HG02571 (cell line): ENCODE data around the gene ACVR2A.
A peak's percentile ranks its signal among the peaks of the same experiment; 100 is the strongest.

ENCODE experiments used
- ATAC-seq: cut with Tn5 transposase; IDR thresholded peaks from one replicate; pipeline ENCODE4 v1.9.1; 2021; ENCODE audit warnings: mild to moderate bottlenecking, moderate library complexity; ENCODE audit not compliant: unreplicated experiment

ACVR2A gene

DNA sequence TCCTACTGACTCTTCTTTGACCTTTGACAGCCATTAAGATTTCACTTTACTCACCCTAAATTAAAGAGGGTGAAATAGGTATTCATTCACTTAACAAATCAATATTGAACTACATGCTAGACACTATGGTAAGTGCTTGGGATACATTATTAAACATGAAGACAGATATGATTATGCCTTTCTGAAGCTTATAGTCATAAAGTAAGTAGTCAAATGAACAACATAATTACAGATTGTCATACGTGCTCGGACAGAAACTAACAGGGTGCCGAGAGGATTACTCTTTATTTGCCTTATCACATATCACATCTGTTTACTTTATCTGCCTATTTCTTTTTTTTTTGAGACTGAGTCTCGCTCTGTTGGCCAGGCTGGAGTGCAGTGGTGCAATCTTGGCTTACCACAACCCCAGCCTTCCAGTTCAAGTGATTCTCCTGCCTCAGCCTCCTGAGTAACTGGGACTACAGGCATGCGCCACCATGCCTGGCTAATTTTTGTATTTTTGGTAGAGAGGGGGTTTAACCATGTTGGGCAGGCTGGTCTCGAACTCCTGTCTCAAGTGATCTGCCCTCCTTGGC, 9.8 kb downstream of the ACVR2A start:
- no peak for ATAC-seq

DNA sequence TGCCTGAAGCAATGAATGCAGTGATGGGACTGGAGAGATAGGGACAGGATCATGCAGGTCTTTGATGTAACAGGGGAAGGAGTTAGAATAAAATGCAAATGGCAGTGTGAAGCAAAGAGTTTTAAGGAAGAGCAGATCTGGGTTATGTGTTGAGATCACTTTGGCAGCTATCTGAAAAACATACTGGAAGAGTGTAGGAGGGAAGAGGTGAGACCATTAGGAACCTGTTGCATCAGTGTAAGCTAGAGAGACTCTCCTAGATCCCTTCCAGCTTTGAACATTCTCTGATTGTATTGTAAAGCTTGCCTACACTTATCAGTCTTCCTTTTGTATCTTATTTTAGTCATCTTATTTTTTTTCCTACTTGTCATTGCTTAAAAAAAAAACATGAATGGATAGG, 10.5 kb downstream of the ACVR2A start:
- no peak for ATAC-seq

DNA sequence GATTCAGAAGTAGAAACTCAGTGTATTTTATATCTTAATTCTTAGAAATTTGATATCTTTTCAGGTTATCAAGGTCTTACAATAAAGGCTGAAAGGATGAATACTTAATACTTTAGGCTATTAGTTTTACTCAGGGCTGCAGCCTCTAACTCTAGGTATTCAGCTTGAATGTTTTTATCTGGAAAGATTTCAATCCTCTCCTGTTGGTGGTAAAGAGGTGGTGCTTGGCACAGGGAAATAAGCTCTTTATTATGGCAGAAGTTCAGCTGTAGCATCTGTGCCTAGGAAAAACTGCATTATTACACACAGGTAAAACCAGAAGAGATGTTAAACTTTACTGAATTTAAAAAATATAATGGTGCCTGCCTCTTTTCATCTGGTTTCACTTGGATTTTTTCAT, 11.1 kb downstream of the ACVR2A start:
- no peak for ATAC-seq

DNA sequence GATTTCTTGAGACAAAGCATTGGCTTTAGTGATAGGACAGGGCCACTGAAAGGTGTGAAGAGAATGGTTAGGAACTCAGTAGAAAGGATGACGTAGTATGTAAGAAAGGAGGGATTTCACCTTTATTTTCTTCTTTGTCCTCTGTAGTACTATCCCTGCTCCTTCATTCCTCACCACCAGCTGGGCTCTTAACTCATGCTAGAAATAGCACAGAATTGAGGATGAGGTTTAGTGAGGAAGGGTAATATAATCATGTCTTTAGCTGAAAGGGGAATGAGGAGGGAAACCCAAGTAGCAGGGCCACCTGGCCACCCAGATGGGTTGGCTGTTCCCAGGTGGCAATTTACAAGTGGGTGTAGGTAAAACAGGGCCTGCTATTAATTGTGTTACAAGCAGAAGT, 15.2 kb downstream of the ACVR2A start:
- no peak for ATAC-seq

DNA sequence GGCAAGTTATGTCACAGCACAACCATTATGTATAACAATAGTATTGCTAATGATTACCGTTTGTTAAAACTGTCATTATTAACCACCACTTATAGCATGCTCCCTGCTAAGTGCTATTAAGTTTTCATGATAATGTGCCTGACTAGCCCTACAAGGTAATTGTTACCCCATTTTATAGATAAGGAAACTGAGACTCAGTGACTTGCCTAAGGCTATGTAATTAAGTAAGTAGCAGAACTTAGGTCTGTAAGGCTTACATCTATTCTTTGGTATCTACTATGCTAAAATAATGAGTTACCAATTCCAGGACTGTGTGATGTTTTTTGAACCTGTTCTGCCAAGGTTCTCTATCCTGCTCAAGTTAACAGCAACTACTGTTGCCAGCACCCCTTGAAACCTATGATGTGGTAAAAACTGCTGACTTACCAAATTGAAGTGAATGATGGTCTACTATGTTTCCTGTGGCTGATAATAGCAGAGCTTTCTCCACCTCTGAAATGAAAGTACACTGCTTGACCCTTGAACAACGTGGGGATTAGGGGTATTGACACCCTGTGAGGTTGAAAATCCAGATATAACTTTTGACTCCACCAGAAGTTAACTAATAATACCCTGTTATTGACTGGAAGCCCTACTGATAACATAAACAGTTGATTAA, 18.2 kb downstream of the ACVR2A start:
- no peak for ATAC-seq

DNA sequence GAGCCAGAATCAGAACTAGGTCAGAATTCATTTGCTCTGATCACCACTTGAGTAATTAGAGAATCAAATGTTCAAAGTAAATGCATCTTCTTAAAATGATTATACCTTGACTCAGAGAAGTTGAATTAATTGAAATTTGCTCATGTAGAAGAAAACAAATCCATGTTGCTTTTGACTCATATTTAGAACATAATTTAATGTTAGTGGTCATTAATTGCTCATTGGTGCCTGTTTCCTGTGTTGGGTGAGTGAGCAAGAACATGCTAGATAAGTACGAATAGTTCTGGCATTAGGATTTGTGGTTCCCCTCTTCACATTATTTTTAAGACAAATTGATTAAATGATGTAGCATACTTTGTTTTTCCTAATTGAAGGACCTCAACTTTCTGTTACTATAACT, 19.0 kb downstream of the ACVR2A start:
- ATAC-seq = no peak

DNA sequence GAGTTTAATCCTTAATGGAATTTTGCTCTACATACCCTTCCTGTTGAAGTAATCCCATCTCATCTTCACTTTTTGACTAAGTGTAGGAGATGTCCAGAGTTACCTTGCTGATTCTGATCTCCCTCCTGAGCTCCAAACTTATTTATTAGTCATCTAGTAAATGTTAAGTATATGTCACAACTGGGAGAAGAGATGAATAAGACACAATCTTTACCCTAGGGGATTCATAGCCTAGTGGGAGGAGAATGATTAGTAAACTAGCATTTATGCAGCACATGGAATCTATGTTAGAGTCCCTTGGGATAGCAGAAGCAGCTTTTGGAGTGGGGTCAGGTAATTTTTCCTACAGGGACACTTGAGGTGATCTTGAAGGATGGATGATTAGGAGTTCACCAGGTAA, 20.7 kb downstream of the ACVR2A start:
- ATAC-seq = no peak

DNA sequence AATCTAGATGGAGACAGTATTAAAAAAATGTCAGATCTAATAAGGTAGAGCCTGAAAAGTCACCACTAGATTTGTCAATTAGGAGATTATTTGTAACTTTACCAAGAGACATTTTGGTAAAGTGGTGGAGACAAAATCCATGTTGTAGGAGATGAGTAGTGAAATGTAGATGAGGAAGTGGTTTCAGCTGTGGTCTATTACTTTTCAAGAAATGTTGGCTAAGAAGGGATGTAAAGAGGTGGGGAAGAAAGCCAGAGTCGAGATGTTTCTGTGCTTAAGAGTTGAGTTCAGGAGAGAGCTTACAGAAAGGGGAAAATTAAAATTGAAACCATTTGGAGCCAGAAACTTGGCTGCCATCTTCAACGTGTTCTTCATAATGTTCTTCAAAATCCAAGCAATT, 22.2 kb downstream of the ACVR2A start:
- ATAC-seq = no peak

DNA sequence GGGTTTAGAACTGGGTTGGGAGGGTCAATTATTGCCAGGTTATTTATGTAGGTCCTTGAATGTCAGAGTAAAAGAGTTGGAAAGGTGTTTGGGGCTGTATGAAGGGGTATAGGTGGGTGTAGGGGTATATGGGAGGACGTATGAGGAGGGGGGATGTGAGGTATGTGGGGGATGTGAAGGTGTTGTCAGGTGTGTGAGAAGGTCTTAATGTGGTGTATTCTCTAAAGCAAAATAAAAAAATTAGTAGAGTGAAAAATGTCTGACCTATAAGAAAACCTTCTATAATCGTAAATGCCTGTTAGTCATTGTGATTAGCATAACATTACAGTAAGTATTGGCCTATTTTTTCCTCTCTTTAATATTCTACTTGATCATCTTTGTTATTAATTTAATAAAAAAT, 25.1 kb downstream of the ACVR2A start:
- ATAC-seq = no peak

DNA sequence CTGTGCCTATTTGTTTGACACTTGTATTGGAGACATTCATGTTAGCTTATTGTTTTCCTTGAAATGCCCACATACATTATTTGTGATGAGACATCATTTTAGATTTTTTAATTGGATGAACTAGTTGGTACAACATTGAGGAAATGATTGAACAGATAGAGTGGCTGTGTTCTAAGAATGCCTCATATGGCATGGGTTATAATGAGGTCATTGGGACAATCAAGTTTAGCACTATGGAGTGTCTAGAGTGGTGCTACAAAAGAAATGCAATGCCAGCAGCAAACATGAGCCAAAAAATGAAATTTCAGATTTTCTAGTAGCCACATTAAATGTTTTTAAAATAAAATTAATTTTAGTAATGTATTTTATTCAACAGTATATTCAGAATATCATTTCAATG, 28.1 kb downstream of the ACVR2A start:
- ATAC-seq = no peak

DNA sequence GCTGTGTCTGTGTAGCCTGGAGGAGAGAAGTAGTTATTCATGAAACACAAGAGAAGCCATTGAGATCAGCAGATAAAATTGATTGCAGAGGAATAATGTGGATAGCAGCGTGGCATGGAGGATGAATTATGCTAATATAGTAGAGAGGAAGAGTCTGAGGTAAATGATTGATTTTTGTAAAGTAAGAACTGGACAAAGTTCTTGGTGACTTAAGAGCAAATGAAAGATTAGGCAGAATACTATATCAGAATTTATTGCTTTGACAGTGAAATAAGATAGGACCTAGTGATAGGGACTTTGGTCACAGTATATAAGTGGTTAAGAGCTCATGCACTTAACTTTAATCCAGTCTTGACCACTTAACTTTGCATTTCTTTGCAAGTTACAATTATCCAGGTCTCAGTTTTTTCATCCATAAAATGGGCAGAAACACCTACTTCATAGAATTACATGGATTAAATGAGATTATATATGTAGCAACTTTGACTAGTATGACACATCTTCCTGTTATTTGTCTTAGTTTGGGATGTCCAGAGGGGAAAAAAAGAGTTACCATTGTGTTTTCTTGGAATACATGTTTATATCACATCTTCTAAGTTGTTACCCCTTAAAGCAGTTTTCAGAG, 29.1 kb downstream of the ACVR2A start:
- no peak for ATAC-seq

DNA sequence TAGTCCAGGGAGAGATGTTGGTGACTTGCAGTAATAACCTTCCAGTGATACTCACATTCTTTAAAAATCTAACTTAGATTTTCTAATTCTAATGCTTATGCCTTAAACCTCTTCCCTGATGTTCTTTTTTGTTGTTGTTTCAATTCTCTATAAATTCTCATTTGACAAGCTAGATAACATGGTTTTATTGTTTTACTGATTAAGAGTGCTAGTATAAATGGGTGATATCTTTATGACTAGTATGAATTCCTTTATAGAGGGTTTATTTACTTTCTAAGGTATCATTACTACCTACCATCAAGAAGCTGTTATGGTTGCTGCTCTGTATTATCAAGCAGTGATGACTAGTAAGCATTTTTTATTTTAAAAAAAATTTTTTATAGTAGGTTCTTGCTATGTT, 35.0 kb downstream of the ACVR2A start:
- ATAC-seq = no peak

DNA sequence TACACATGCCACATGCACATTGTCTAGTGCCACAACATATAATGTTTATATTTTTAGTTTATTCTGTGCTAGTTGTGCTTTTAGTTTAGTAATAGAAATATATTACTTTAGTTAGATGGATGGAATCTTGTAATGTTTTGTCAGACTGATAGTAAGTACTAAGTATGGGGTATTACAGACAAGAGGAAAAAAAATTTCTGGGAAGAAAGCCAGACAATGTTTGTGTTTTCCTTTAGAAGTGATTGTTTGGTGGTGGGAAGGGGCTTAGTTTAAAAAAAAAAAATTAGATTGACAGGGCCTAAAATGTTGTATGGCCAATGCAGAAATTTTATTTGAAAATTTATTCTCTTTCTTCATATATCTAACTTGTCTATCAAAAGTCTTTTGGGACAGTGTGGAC, 37.8 kb downstream of the ACVR2A start:
- ATAC-seq = no peak

DNA sequence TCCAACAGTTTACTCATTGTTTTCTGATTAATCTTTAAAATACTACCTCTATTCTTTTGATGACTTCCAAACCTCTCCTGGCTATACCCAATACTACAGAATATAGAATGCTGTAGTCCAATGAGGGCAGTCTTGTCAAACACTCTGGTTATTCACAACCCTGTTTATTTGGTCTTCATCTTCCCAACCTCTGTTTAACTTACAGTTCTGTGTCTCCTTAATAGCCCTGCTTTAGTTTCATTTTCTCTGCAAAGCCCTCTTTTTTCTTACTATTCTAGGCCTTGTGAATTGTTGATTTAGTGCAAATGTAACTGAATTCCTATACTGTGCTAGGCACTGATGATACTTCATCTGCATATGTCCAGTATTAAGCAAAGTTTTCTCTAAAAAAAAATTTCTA, 40.0 kb downstream of the ACVR2A start:
- no peak for ATAC-seq

DNA sequence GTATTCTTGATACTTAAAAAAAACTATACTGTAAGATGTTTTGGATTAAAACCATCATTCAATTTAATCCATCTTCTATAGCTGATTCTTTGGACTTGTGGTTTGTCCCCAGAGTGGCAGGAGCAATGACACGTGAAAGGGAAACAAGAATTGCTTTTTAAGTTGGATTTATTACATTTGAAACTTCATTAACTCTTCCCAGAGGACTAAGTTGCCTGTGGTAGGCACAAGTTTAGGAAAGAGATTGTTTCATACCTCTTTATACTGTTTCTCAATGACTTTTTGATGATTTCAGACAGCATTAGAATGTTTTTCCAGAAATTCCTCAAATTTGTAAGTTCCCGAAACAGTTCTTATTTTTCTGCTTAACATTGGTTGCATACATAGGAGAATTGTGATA, 41.3 kb downstream of the ACVR2A start:
- ATAC-seq = no peak

DNA sequence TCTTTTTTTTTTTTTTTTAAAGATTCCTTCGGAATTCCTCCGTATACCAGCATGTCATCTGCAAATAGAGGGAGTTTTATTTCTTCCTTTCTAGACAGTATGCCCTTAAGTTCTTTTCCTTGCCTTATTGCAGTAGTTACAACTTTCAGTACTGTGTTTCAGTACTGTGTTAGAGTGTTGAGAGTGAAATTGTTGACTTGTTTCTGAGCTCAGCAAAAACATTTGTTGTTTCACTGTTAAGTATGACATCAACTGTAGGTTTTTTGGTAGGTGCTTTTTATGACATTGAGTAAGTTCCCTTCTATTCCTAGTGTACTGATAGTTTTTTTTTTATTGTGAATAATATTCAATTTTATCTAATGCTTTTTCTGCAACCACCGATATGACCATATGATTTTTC, 43.9 kb downstream of the ACVR2A start:
- ATAC-seq = peak; percentile 70

DNA sequence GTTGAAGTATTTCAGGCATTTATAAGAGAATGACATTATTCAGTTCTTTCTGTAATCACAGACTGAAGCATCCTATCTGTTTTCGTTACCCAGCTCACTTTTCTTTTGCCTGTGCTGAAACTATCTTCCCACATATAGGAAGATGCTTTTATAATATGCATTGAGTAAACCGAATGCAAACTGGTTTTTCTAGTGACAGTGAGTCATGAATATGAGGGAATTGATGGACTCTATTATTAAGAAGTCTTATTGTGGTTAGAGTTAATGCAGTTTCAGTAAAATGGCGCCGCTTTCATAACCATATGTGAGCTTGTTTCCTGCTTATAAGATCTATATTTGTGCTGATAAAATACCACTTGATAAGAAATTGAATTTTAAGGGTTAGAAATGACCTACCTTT, 59.2 kb downstream of the ACVR2A start:
- no peak for ATAC-seq

DNA sequence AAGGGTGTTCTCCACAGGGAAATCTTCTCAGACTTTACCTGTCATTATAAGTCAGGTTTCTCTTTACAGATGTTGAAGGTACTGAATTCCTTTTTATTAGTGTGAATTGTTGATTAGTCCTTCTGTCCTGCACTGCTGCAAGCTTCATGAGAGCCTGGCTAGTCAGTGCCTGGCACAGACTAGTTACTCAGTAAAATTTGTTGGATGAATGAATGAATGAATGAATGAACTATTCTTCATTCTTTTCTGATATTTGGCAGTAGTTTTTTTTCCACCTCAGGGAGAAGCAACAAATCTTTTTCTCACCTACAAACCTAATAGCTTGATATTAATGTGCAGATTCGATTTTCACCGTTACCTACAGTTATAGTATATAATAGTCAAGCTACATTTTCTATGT, 64.3 kb downstream of the ACVR2A start:
- ATAC-seq = no peak

DNA sequence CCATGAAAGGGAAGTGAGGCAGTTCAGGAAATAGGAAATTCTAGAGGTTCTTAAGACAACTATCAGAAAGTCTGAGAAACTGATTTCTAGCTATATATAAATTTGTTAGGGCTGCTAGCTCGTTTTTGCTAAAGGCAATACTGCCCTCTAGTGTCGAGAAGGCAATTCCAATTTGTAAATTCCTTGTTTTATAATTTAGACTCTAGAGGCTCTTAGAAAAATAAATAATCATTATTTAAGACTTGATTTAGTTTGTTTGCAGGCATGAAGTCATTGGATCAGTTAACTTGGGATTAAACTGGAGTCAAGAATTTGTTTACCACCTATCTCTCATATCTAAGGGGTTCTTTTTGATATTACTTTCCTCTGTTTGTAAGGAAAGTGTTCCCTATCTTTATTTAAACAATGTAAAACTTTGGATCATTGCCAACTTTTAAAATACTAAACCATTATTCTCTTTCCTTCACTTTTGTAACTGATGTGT, 66.2 kb downstream of the ACVR2A start:
- ATAC-seq = no peak

DNA sequence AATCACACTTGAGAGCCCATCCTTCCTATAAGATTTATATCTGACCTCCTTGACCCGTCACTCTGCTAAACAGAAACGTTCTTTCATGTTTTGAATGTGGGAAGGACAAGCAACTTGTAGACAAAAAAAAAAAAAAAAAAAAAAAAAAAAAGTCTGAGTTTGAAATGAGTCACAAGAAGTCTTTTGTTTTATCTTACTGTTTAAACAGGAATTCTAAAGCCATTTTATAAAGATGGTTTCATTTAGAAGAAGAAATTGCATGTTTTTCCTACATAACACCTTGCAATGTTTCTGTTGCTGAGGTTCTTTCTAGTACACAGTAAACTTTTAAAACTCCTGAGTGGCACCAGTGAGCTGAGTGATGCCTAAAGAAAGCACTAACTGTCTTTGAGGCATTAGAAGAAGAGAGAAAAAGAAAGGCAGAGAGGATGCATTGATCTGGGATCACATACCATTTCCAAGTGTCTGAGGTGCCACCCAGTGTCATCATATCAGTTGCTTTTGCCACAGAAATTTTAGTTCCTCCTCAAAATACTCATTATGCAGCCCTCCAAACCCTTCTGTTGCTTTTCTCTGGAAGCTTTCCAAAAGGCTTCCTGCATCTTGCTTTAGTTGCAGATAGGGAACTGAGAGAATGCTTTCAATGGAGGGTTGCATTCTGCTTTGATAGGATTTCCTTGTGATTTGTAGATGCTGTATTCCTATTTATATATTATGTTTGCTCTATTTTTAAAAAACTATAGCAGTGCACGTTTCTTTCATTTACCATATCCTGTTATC, 69.1 kb downstream of the ACVR2A start:
- no peak for ATAC-seq

DNA sequence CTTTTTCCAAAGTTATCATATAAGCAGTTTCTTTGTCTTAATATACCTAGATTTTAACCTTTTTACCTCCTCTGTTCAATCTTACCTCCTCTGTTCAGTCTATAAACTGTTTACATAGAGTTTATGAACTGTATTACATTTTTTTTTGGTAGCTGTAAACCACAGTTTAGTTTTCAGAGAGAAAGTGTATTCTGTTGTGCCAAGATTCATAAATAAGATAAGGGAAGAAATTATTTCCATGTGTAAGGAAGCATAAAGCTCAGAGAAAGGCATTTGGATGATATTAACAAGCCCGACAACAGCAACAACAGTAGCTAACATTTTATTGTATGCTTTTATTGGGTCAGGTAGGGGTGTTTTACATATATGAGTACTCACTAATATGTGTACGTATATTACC, 71.2 kb downstream of the ACVR2A start:
- no peak for ATAC-seq

DNA sequence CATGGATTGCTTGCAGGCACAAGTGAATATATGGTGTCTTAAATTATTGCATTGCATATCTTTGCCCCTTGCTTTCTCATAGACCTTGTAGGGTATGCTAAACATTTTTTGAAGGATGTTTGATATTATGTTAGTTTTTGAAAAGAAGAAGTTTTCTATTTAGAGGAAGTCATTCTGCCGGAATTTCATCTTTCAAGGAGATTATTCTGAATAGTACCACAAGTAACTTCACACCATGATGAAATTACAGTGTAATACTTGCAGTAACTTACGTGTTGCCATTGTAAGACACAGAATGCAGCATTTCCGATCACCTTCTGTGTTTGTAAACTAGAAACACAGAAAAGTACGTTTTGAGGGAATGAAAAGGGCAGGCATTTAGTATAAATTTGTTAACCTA, 71.9 kb downstream of the ACVR2A start:
- ATAC-seq = no peak
